ENCODE measurements around the gene GTF3C5.
"Not testable (repeated sequence)": the region's sequence is repeated elsewhere in the genome, so short reads cannot be mapped to it uniquely, and the experiment has no call there.

Gene GTF3C5

DNA sequence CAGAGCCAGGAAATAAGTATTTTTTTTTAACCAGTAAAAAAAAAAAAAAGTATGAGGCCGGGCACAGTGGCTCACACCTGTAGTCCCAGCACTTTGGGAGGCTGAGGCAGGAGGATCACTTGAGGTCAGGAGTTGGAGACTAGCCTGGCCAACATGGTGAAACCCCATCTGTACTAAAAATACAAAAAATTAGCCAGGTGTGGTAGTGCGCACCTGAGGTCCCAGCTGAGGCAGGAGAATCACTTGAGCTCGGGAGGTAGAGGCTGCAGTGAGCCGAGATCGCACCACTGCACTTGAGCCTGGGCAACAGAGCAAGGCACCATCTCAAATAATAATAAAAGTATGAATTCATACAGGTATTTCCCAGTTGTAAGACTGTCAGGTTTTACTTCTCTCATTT is 41.4 kb downstream of the GTF3C5 start:
- not testable (repeated sequence) for DNase-seq

DNA sequence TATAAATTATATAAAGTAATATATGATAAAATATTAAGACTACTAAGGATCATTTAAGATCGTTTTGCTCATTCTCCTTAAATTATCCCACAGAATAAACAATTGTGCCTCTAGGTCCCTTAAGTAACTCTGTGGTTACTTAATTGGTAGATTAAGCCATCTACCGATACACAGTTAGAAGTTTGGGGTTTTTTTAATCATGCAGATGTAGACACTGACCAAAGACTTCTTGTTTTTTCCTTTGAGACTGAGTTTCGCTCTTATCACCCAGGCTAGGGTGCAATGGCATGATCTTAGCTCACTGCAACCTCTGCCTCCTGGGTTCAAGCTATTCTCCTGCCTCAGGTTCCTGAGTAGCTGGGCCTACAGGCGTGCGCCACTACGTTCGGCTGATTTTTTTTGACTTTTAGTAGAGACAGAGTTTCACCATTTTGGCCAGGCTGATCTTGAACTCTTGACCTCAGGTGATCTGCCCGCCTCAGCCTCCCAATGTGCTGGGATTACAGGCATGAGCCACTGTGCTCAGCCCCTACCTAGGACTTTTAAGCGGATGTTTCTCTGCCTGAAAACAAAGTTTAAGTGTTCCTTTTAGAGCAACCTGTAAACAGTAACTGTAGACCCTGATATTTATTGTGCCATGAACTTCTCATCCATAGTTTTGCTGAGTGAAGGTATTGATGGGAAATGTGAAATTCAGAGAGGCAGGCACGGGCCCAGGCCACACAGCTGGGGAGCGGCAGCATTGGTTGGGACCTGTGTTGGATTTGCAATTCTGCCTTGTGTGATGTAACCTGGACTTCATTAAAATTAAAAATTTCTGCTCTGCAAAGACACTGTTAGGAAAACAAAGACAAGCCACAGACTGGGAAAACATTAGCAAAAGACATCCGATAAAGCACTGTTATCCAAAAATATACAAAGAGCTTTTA is 42.6 kb downstream of the GTF3C5 start:
- no peak for DNase-seq

GRCh38 chr9:133074111-133074651 is 43.4 kb downstream of the GTF3C5 start:
- no peak for DNase-seq

DNA sequence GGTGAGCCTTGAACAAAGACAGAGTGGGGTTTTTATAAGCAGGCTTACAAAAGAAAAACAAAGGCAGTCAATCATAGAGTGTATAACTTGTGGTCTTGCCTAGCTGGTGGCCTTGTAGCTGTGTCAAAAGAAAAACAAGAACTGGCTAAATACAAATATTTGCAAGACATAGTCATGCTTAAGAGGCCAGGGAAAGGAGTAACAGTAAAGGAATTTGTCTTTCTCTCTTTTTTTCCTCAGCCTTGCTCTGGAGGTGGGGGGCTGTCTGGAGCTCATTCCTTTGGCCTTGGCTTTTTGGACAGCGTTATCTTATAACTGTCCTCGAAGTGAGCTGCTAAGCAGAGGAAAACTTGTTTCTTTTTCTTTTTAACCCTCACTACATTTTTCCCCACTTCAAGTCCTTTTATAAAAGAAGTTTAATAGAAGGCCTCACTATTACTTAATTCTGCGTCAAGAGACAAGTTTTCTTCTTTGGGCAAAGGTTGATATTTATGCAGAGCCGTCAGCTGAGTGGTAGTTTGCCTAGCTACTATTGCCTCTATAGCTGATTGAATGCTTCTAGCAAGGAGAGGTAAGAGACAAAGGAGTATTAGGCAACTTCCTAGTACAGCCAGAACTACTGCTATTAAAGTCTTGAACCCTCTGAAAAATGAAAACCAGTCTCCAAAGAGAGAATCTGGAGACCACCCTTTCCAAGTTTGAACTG is 45.3 kb downstream of the GTF3C5 start:
- DNase-seq: no peak

- no peak for DNase-seq
These were observed 45.9 kb downstream of the GTF3C5 start for GRCh38 chr9:133076691-133077090.

DNA sequence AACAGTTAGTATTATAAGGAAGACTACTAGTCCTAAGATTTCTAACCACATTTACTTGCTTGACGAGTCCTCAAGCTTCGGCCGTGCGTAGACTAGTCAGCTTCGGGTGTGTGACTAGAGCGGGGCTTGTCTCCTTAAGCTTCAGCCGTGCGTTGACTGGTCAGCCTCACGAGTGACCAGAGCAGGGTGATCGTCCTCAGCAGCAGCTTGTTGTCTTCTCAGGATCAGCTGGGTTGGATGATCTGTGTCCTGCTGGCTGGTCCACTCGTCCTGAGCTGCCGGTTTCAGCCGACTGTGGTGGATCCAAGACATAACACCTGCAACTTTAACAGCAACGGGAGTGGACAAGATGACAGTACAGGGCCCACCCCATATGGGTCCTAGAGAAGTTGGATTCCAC is 47.7 kb downstream of the GTF3C5 start:
- no peak for DNase-seq

- DNase-seq: no peak
These were observed 49.4 kb downstream of the GTF3C5 start for GRCh38 chr9:133080161-133080560.

GRCh38 chr9:133080786-133081779 is 50.3 kb downstream of the GTF3C5 start:
- not testable (repeated sequence) for DNase-seq

DNA sequence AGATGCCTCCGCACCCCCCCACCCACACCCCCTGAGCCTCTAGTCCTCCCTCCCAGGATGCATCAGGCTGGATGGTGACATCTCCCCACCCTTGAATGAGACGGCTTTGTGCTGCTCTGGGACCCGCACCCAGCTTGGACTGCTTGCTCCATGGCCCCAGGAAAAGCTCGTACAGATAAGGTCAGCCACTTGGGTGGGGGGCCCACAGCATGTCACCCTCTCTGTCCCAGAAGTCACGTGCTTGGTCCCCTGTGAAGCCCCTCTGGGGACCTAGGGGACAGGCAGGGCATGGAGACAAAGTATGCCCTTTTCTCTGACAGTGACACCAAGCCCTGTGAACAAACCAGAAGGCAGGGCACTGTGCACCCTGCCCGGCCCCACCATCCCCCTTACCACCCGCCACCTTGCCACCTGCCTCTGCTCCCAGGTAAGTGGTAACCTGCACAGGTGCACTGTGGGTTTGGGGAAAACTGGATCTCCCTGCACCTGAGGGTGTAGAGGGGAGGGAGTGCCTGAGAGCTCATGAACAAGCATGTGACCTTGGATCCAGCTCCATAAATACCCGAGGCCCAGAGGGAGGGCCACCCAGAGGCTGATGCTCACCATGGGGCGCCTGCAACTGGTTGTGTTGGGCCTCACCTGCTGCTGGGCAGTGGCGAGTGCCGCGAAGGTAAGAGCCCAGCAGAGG is 51.3 kb downstream of the GTF3C5 start:
- not testable (repeated sequence) for DNase-seq

GRCh38 chr9:133083688-133084087 is 52.9 kb downstream of the GTF3C5 start:
- not testable (repeated sequence) for DNase-seq

GRCh38 chr9:133086212-133086860 is 55.5 kb downstream of the GTF3C5 start:
- not testable (repeated sequence) for DNase-seq

DNA sequence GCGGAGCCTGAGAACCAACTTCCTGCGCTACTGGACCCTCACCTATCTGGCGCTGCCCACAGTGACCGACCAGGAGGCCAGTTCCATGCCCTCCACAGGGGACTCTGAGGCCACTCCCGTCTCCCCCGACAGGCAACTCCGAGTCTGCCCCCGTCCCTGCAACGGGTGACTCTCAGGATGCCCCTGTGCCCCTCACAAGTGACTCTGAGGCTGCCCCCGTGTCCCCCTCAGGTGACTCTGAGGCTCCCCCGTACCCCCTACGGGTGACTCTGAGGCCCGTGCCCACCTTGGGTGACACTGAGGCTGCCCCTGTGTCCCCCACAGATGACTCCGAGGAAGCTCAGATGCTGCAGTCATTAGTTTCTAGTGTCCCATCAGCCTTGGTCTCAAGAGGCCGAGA is 56.1 kb downstream of the GTF3C5 start:
- no peak for DNase-seq

DNA sequence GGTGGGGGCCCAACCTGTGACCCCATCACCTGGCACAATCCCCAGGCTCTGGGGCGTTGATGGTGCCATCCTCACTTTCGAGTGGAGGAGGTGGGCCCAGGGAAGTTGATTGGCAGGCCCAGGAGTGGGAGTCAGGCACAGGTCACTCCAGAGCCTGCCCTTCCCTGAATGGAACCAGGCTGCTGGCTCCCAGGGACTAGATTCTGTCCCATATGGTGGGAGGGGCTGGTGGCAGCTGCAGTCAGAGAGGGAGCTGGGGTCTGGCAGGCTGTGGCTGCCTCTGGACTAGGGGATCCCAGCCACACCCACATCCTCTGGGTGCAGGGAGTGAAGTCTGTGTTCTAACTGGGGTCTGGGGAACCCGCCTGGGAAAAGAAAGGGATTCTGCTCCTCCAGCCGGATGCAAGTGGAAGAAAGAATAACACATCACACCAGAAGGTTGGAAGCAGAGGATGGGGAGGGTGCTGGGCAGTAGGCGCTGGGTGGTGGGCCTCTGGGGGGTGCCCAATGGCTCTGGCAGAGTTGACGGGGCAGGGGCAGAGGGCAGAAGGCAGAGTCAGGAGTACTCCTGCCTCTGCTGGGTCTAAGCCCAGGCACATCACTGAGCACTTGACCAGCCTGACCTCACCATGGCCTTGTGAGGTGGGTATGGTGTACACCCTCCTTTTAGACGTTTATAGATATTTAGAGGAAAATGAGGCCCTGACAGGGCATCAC is 56.8 kb downstream of the GTF3C5 start:
- DNase-seq: no peak

GRCh38 chr9:133088146-133088750 is 57.5 kb downstream of the GTF3C5 start:
- no peak for DNase-seq

DNA sequence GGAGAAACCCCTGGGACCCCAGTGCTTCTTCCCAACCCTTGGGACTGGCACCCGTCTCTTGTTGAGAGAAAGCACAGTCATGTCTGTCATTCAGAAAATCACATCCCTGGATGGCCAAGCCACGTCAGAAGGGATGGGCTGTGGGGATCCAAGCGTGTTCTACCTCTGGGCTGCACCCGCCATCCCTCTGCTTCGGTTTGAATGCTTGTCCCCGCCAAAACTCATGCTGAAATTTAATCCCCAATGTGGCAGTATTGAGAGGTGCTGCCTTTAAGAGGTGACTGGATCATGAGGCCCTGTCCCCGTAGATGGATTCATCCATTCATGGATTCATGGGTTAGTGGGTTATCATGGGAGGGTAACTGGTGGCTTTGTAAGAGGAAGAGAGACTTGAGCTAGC is 58.0 kb downstream of the GTF3C5 start:
- no peak for DNase-seq

DNA sequence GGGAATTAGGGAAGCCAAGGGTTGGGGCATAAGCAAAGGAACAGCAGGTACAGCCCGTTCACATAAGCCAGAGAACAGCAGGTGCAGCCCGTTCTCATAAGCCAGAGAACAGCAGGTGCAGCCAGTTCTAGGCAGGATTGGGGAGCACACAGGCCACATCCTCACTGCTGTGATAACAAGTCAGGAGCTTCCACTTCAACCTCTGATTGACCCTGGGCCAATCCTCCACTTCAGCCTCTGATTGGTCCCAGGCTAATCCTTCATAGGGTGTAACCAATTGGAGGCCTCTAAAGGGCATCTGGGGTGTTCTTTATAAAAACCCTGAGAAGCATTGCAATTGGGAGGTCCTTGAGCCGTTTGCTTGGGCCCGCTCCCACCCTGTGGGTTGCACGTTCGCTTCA is 58.5 kb downstream of the GTF3C5 start:
- no peak for DNase-seq

GRCh38 chr9:133090187-133090586 is 59.4 kb downstream of the GTF3C5 start:
- DNase-seq: no peak

GRCh38 chr9:133090752-133091385 is 60.1 kb downstream of the GTF3C5 start:
- no peak for DNase-seq

GRCh38 chr9:133094351-133094750 is 63.6 kb downstream of the GTF3C5 start:
- not testable (repeated sequence) for DNase-seq

Data from CD4-positive, alpha-beta T cell treated with Interleukin-4 for 1 hour (primary cell).